Right atrium auricular region (tissue), 2 donors: ENCODE data around the gene PKP4. TPM values are rescaled to one million over a fixed set of nuclear protein-coding genes. Genes with fewer than 3 reads are reported as not detected.

Experiments
- DNase-seq: peaks from one replicate; pipeline ENCODE4 v3.0.0-alpha.2; 2019; ENCODE audit warnings: low spot score
- H3K27ac ChIP-seq, 2 donors: fragments of 200-600 bp; sonication (generic); 1 replicate in 1 of 2; 2 replicates in 1 of 2; pipeline ENCODE4 v1.5.1; 2016 to 2019
- H3K27me3 ChIP-seq, 2 donors: fragments of 200-600 bp; sonication (generic); one replicate each; pipeline versions ENCODE4 v1.5.1 to v1.6.0; 2017 to 2019
- H3K36me3 ChIP-seq: fragments of 200-600 bp; sonication (generic); one replicate; pipeline ENCODE4 v1.5.1; 2016
- H3K4me1 ChIP-seq, 2 donors: fragments of 200-600 bp; sonication (generic); one replicate each; pipeline versions ENCODE4 v1.5.1 to v1.6.0; 2017 to 2019
- H3K4me3 ChIP-seq, 2 donors: fragments of 200-600 bp; sonication (generic); 1 replicate in 1 of 2; 2 replicates in 1 of 2; pipeline ENCODE4 v1.5.1; 2017 to 2019; ENCODE audit warnings: mild to moderate bottlenecking in 1 of 2, moderate library complexity in 1 of 2
- H3K9me3 ChIP-seq, 2 donors: fragments of 200-600 bp; sonication (generic); one replicate each; pipeline ENCODE4 v1.5.1; 2019
- CTCF ChIP-seq, 2 donors: fragments of 200-600 bp; sonication (generic); IDR thresholded peaks; one replicate each; pipeline ENCODE4 v1.5.1; 2019; ENCODE audit warnings: antibody characterized with exemption in 2 of 2
- total RNA-seq, 2 donors: library from RNA; depleted of rRNA; stranded (reverse); fragments of >200 nt; gene quantifications; one replicate each; pipeline ENCODE4 v1.1.0, GENCODE V29; 2016

Gene PKP4
- total RNA-seq, 2 donors from 2014 or later, result 36.2 to 39.2 TPM

GRCh38 chr2:158665536-158666302 lies 209.0 kb downstream of the PKP4 start:
- H3K9me3 ChIP-seq, result no peaks in the 10 kb centered on the region
- peaks cover 0 to 53% of the 10 kb centered on the region in 2 donors for H3K4me1 ChIP-seq
- H3K36me3 ChIP-seq, result peaks cover 32% of the 10 kb centered on the region
- no peak for TF ChIP-seq CTCF (IDR thresholded peaks at IDR 0.05)
- no peak overlapping the region for H3K4me3 ChIP-seq
- no peaks in the 10 kb centered on the region for H3K27me3 ChIP-seq
- H3K27ac ChIP-seq, result no peak overlapping the region
- no peak for DNase-seq

- Histone ChIP-seq H3K27ac (peak overlapping the region; percentile 20 to 53), H3K36me3 (peaks cover 20% of the 10 kb centered on the region)
Measured at GRCh38 chr2:158666969-158667368, 210.2 kb downstream of the PKP4 start.

GRCh38 chr2:158667586-158667985 lies 210.8 kb downstream of the PKP4 start:
- peak overlapping the region; percentile 20 to 53 for H3K27ac ChIP-seq
- peaks cover 20% of the 10 kb centered on the region for H3K36me3 ChIP-seq
- H3K4me3 ChIP-seq, result no peak overlapping the region
- no peaks in the 10 kb centered on the region for H3K27me3 ChIP-seq
- no peaks in the 10 kb centered on the region for H3K9me3 ChIP-seq
- H3K4me1 ChIP-seq, result peaks cover 0 to 65% of the 10 kb centered on the region in 2 donors
- TF ChIP-seq CTCF (IDR thresholded peaks at IDR 0.05), result no peak
- DNase-seq, result no peak

More at GRCh38 chr2:158666969-158667368, 210.2 kb downstream of the PKP4 start:
- Histone ChIP-seq H3K4me1 (peaks cover 0 to 65% of the 10 kb centered on the region in 2 donors), H3K27me3 (no peaks in the 10 kb centered on the region), H3K9me3 (no peaks in the 10 kb centered on the region), H3K4me3 (no peak overlapping the region)
- no peak for TF ChIP-seq CTCF (IDR thresholded peaks at IDR 0.05)
- no peak for DNase-seq

GRCh38 chr2:158668001-158668765 lies 211.4 kb downstream of the PKP4 start:
- Histone ChIP-seq H3K9me3 (no peaks in the 10 kb centered on the region), H3K4me3 (no peak overlapping the region), H3K27ac (peak overlapping the region; percentile 20 to 23), H3K36me3 (peaks cover 15% of the 10 kb centered on the region), H3K4me1 (peaks cover 0 to 65% of the 10 kb centered on the region in 2 donors), H3K27me3 (no peaks in the 10 kb centered on the region)
- TF ChIP-seq CTCF (IDR thresholded peaks at IDR 0.05), result no peak
- no peak for DNase-seq

GRCh38 chr2:158670292-158670691 lies 213.5 kb downstream of the PKP4 start:
- H3K27me3 ChIP-seq, result no peaks in the 10 kb centered on the region
- H3K4me1 ChIP-seq, result peaks cover 0 to 52% of the 10 kb centered on the region in 2 donors
- no peaks in the 10 kb centered on the region for H3K9me3 ChIP-seq
- H3K4me3 ChIP-seq, result no peak overlapping the region
- no peak for TF ChIP-seq CTCF (IDR thresholded peaks at IDR 0.05)
- DNase-seq, result no peak
- peaks cover 24% of the 10 kb centered on the region for H3K36me3 ChIP-seq
- H3K27ac ChIP-seq, result no peak overlapping the region
